HEK293T (cell line): ENCODE data around the gene DIMT1.

Experiments used
- CTCF ChIA-PET: fragments of 350-600 bp; formaldehyde crosslinking; extraction: SDS; loops from one replicate; lab custom pipeline; 2021; ENCODE audit warnings: antibody characterized with exemption, inconsistent platforms; lab: Yijun Ruan, JAX
- POLR2A ChIA-PET: fragments of 350-600 bp; formaldehyde crosslinking; extraction: SDS; loops from one replicate; lab custom pipeline; 2020; ENCODE audit warnings: antibody characterized with exemption, inconsistent platforms; lab: Yijun Ruan, JAX
- DNase-seq: peaks from one replicate; pipeline ENCODE4 v3.0.0; 2012; ENCODE audit warnings: mixed read lengths; ENCODE audit errors: extremely low spot score
- ARNT ChIP-seq: fragments of 450-650 bp; IDR thresholded peaks from 2 replicates; pipeline ENCODE4 v1.6.1; 2017; ENCODE audit warnings: mild to moderate bottlenecking
- BHLHE40 ChIP-seq: fragments of 450-650 bp; IDR thresholded peaks from 2 replicates; pipeline ENCODE4 v1.6.1; 2016; ENCODE audit warnings: mild to moderate bottlenecking, moderate library complexity, borderline replicate concordance
- CTBP1 ChIP-seq: fragments of 450-650 bp; IDR thresholded peaks from 2 replicates; pipeline ENCODE4 v1.6.1; 2016; ENCODE audit warnings: borderline replicate concordance
- ELF4 ChIP-seq: fragments of 450-650 bp; IDR thresholded peaks from 2 replicates; pipeline ENCODE4 v1.6.1; 2017; ENCODE audit warnings: antibody characterized with exemption
- FOXA1 ChIP-seq: fragments of 450-650 bp; IDR thresholded peaks from 2 replicates; pipeline ENCODE4 v1.6.1; 2016; ENCODE audit warnings: mild to moderate bottlenecking
- FOXK2 ChIP-seq: fragments of 450-650 bp; IDR thresholded peaks from 2 replicates; pipeline ENCODE4 v1.6.1; 2016; ENCODE audit warnings: mild to moderate bottlenecking
- FOXM1 ChIP-seq: fragments of 450-650 bp; IDR thresholded peaks from 2 replicates; pipeline ENCODE4 v1.6.1; 2017; ENCODE audit warnings: mild to moderate bottlenecking, borderline replicate concordance
- HDGF ChIP-seq: fragments of 450-650 bp; IDR thresholded peaks from 2 replicates; pipeline ENCODE4 v1.6.1; 2017; ENCODE audit warnings: antibody characterized with exemption, borderline replicate concordance
- L3MBTL2 ChIP-seq: fragments of 450-650 bp; conservative IDR thresholded peaks from 2 replicates; pipeline ENCODE4 v1.6.1; 2016; ENCODE audit warnings: mild to moderate bottlenecking
- LEF1 ChIP-seq: fragments of 450-650 bp; IDR thresholded peaks from 2 replicates; pipeline ENCODE4 v1.6.1; 2017; ENCODE audit warnings: mild to moderate bottlenecking, borderline replicate concordance
- NFRKB ChIP-seq: fragments of 450-650 bp; IDR thresholded peaks from 2 replicates; pipeline ENCODE4 v1.6.1; 2016; ENCODE audit warnings: mild to moderate bottlenecking, moderate library complexity
- PKNOX1 ChIP-seq: fragments of 450-650 bp; IDR thresholded peaks from 2 replicates; pipeline ENCODE4 v1.6.1; 2016
- SP1 ChIP-seq: fragments of 450-650 bp; IDR thresholded peaks from 2 replicates; pipeline ENCODE4 v1.6.1; 2017
- SUZ12 ChIP-seq: fragments of 450-650 bp; IDR thresholded peaks from 2 replicates; pipeline ENCODE4 v1.6.1; 2016; ENCODE audit warnings: mild to moderate bottlenecking
- TARDBP ChIP-seq: fragments of 450-650 bp; IDR thresholded peaks from 2 replicates; pipeline ENCODE4 v1.6.1; 2016
- ZNF384 ChIP-seq: fragments of 450-650 bp; IDR thresholded peaks from 2 replicates; pipeline ENCODE4 v1.6.1; 2016

The DIMT1 gene

GRCh38 chr5:62403411-62404250 is at the start of gene DIMT1:
TSS of gene DIMT1 (minus strand) at chr5:62403905. CDS start at chr5:62403772, 133 bp downstream.
- TF ChIP-seq L3MBTL2 (peak; percentile 81), TARDBP (no peak), FOXM1 (no peak), NFRKB (no peak), CTBP1 (no peak), ARNT (peak; percentile 57), ZNF384 (no peak), ELF4 (0 out of 2 replicates have a peak, but pooled peaks have one; percentile 47), PKNOX1 (no peak), SP1 (no peak)
- POLR2A ChIA-PET = interaction anchor here (0.6 to 2.1 kb wide), 30 partner anchors 9 to 385 kb away, joined by 3 to 60 read pairs (median 4); partner anchors contain the start of genes IPO11 and KIF2A
- DNase-seq = peak; percentile 92
- CTCF ChIA-PET = interaction anchor here (0.5 to 1.3 kb wide), 4 partner anchors 9 to 135 kb away, joined by 3 read pairs; partner anchors contain the start of gene IPO11

GRCh38 chr5:62450259-62450658 is 46.6 kb upstream of the DIMT1 start:
- POLR2A ChIA-PET = no interaction called here
- TF ChIP-seq ARNT = no peak
- TF ChIP-seq ZNF384 = no peak
- TF ChIP-seq SP1 = no peak
- CTCF ChIA-PET = no interaction called here
- DNase-seq = no peak

GRCh38 chr5:62448528-62448927 is 44.8 kb upstream of the DIMT1 start:
- DNase-seq = no peak
- ChIA-PET POLR2A (no interaction called here), CTCF (no interaction called here)
- TF ChIP-seq PKNOX1 = no peak
- no peak for TF ChIP-seq LEF1
- TF ChIP-seq ZNF384 = no peak
- TF ChIP-seq SP1 = no peak
- no peak for TF ChIP-seq FOXK2
- no peak for TF ChIP-seq NFRKB
- no peak for TF ChIP-seq ELF4
- TF ChIP-seq ARNT = no peak
- TF ChIP-seq HDGF = no peak
- no peak for TF ChIP-seq TARDBP
- TF ChIP-seq BHLHE40 = no peak
- no peak for TF ChIP-seq CTBP1
- no peak for TF ChIP-seq FOXM1
- no peak for TF ChIP-seq FOXA1
- no peak for TF ChIP-seq L3MBTL2
- TF ChIP-seq SUZ12 = no peak

- CTCF ChIA-PET = interaction anchor here (1.0 to 2.9 kb wide), 2 partner anchors 10 to 11 kb away, joined by 3 to 12 read pairs; no protein-coding TSS in a partner anchor
- POLR2A ChIA-PET = interaction anchor here (1.4 kb wide), 1 partner anchor 29 kb away, joined by 4 read pairs; the partner anchor contains the start of gene DIMT1
- no peak for TF ChIP-seq ARNT
- no peak for TF ChIP-seq FOXK2
- TF ChIP-seq SP1 = no peak
- TF ChIP-seq CTBP1 = no peak
- no peak for TF ChIP-seq PKNOX1
- no peak for TF ChIP-seq L3MBTL2
- TF ChIP-seq SUZ12 = no peak
- no peak for TF ChIP-seq FOXM1
- TF ChIP-seq TARDBP = no peak
- TF ChIP-seq NFRKB = no peak
- TF ChIP-seq ZNF384 = no peak
- TF ChIP-seq ELF4 = no peak
- DNase-seq = no peak
Observed at GRCh38 chr5:62432621-62433064, 28.9 kb upstream of the DIMT1 start.

GRCh38 chr5:62431735-62432620 is 28.3 kb upstream of the DIMT1 start:
- no peak for DNase-seq
- ChIA-PET POLR2A (interaction anchor here (1.4 to 1.5 kb wide), 2 partner anchors 19 to 28 kb away, joined by 4 to 5 read pairs; partner anchors contain the start of genes DIMT1 and IPO11), CTCF (interaction anchor here (0.9 to 2.9 kb wide), 4 partner anchors 10 to 28 kb away, joined by 3 to 12 read pairs (median 4); partner anchors contain the start of gene IPO11)
- TF ChIP-seq HDGF (no peak), LEF1 (no peak), ARNT (no peak), CTBP1 (no peak), L3MBTL2 (no peak), NFRKB (no peak)
